IPS DF 6.9 (cell line): Measurements from ENCODE around the gene FGFR3.

Experiments used
- DNase-seq: peaks from one replicate; pipeline ENCODE4 v3.0.0-alpha.2; 2013; ENCODE audit warnings: low read depth, low spot score
- H3K27ac ChIP-seq: one replicate; pipeline ENCODE4 v1.5.1; 2013; ENCODE audit warnings: low read length, control low read depth
- H3K27me3 ChIP-seq: 2 replicates; pipeline ENCODE4 v1.6.1; 2013; ENCODE audit warnings: mild to moderate bottlenecking, low read length; ENCODE audit not compliant: control insufficient read depth, insufficient read depth
- H3K36me3 ChIP-seq: 2 replicates; pipeline ENCODE4 v1.6.1; 2013; ENCODE audit warnings: low read length; ENCODE audit not compliant: control insufficient read depth, insufficient read depth
- H3K4me1 ChIP-seq: 2 replicates; pipeline ENCODE4 v1.6.1; 2013; ENCODE audit warnings: low read length; ENCODE audit not compliant: control insufficient read depth, insufficient read depth
- H3K4me3 ChIP-seq: 2 replicates; pipeline ENCODE4 v1.5.1; 2013; ENCODE audit warnings: mild to moderate bottlenecking, low read length
- H3K9me3 ChIP-seq: 2 replicates; pipeline ENCODE4 v1.6.1; 2013; ENCODE audit warnings: low read length, inconsistent platforms; ENCODE audit not compliant: control insufficient read depth, insufficient read depth
- WGBS: extraction: QIAGEN DNeasy Blood & Tissue Kit; methylation state at CpG from one replicate; pipeline ENCODE4 v1.1.7; 2013; ENCODE audit warnings: mixed read lengths, missing lambda C conversion rate; ENCODE audit not compliant: insufficient read length, insufficient coverage; 5-methylcytosine and 5-hydroxymethylcytosine counted together

FGFR3 gene

DNA sequence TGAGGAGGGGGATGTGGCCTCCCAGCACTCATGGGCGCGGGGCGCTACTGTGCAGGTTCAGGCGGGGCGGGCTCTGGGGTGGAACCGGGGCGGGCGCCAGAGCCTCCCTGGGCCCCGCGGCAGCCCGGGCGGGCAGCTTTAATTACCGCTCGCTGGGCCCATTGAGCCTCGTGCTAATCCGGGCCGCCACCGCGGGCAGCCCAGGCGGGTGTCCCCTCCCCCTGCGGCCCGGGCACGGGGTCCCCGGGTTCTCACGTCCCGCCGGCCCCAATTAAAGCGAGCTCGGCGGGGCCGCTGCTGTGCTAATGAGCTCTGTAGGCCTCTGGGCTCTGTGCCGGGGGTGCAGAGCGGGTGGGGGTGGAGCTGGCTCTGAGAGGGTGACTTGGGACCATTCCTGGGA is 22.8 kb upstream of the FGFR3 start:
- Histone ChIP-seq H3K4me1 (peaks cover 17% of the 10 kb centered on the region), H3K27me3 (no peaks in the 10 kb centered on the region), H3K9me3 (no peaks in the 10 kb centered on the region), H3K4me3 (no peak overlapping the region), H3K36me3 (no peaks in the 10 kb centered on the region), H3K27ac (no peak overlapping the region)
- WGBS, result no CpG with 5 or more reads among the region's 33 CpGs
- DNase-seq, result no peak

DNA sequence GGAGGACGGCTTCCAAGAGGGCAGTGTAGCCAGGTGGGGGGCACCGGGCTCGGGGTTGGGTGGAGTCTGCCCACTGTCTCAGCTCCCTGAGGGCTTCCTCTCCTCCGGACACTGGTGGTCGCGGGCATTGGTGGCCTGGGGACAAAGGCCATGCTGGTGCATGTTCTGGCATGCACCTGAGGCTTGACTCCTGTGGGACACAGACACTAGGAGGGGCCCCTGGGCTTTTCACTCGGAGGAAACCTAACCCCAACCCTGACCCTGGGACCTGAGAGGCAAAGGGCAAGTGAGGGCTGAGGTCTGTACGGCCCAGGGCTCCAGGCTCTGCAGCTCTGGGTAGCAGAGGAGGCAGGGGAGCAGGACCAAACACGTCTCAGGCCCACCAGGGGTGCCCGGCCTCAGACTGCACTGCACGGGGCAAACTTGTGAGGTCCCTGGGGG is 22.3 kb upstream of the FGFR3 start:
- Histone ChIP-seq H3K36me3 (no peaks in the 10 kb centered on the region), H3K27me3 (no peaks in the 10 kb centered on the region), H3K4me3 (no peak overlapping the region), H3K9me3 (no peaks in the 10 kb centered on the region), H3K4me1 (peaks cover 14% of the 10 kb centered on the region), H3K27ac (no peak overlapping the region)
- no peak for DNase-seq
- WGBS, result no CpG with 5 or more reads among the region's 11 CpGs

DNA sequence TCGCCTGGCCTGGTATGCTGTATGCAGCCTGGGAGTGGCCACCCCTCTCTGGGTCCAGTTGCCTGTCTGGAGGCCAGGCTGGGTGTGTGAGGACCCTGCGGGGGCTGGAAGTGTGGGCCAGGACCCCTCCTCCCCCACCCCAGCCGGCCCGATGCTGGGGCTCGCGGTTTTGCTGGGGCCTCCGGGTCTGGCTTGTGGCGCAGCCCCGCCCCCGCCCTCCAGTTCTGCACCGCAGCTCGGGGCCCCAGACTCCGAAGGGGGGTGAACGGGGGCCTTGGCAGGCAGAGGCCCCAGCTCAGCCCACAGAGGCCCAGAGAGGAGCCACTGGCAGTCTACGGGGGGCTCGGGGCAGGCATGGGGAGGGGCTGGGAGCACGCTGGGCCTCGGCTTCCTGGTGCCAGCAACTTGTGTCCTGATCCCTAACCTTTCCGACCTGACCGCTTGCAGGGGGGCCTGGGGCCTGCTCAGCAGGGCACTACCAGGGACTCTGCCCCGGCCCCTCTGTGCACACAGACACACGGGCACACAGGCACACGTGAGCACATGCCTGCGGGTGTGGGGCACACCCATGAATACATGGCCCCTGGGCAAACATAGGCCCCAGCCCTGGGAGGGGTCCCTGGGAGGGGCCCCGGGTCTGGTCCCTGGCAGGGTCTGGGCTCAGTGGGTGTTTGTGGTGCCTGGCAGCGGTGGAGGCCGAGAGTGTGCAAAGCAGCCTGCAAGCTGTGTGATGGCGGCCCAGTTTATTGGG is 21.4 kb upstream of the FGFR3 start:
- H3K4me3 ChIP-seq, result no peak overlapping the region
- no peak overlapping the region for H3K27ac ChIP-seq
- H3K4me1 ChIP-seq, result peaks cover 7% of the 10 kb centered on the region
- no peaks in the 10 kb centered on the region for H3K27me3 ChIP-seq
- no peak for DNase-seq
- H3K36me3 ChIP-seq, result no peaks in the 10 kb centered on the region
- no peaks in the 10 kb centered on the region for H3K9me3 ChIP-seq
- WGBS, result no CpG with 5 or more reads among the region's 28 CpGs

DNA sequence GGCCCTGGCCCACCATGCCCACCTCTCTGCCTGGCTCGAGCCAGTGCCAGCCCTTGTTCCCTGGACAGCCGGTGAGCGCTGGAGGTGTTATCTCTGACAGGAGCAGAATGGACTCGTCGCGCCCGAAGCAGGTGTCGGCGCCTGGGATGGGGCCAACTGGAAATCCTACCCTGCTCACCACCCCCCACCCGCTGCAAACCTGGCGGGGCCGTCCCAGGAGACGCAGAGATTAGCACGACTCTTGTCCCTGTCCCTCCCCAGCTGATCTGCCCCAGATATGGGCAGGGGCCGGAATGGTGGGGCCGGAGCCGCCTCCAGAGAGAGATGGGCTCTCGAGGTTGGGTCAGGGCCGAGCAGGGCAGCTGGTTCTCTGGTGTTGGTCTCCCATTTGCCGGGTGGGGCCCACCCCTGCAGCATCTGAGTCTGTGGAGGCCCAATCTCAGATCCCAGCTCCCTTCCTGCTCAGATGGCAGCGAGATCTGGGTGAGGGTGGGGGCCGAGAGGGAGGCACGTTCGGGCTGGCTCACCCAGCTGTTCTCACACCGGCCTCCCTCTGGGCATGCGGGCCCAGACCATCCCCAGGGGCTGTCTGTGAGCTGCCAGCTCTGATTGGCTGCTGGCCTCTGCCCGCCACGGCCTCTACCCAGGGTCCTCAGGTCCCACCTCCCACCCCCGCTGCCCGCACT is 20.1 kb upstream of the FGFR3 start:
- Histone ChIP-seq H3K36me3 (no peaks in the 10 kb centered on the region), H3K9me3 (no peaks in the 10 kb centered on the region), H3K4me1 (peaks cover 15% of the 10 kb centered on the region), H3K27ac (no peak overlapping the region), H3K4me3 (no peak overlapping the region), H3K27me3 (no peaks in the 10 kb centered on the region)
- DNase-seq, result no peak
- no CpG with 5 or more reads among the region's 30 CpGs for WGBS

DNA sequence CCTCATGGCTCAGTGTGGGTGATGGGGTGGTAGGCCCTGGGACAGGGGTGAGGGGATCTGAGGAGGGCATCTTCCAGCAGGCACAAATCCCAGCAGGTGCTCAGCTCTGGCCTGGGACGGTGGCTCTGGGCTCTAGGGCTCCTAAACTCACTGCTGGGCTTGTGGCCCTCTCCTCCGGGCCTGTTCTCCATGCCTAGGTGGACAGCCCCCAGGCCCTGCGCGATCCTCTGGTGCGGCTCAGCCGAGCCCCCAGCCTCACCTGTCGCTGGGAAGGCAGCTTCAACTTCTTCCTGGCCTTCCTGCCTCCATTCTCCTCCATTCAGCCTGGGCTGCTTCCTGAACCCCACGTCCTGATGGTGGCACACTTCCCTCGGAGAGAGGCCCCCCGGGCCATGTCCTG is 19.3 kb upstream of the FGFR3 start:
- no peaks in the 10 kb centered on the region for H3K36me3 ChIP-seq
- no CpG with 5 or more reads among the region's 10 CpGs for WGBS
- no peak overlapping the region for H3K4me3 ChIP-seq
- H3K4me1 ChIP-seq, result peaks cover 15% of the 10 kb centered on the region
- no peaks in the 10 kb centered on the region for H3K9me3 ChIP-seq
- H3K27me3 ChIP-seq, result no peaks in the 10 kb centered on the region
- no peak for DNase-seq
- H3K27ac ChIP-seq, result no peak overlapping the region

DNA sequence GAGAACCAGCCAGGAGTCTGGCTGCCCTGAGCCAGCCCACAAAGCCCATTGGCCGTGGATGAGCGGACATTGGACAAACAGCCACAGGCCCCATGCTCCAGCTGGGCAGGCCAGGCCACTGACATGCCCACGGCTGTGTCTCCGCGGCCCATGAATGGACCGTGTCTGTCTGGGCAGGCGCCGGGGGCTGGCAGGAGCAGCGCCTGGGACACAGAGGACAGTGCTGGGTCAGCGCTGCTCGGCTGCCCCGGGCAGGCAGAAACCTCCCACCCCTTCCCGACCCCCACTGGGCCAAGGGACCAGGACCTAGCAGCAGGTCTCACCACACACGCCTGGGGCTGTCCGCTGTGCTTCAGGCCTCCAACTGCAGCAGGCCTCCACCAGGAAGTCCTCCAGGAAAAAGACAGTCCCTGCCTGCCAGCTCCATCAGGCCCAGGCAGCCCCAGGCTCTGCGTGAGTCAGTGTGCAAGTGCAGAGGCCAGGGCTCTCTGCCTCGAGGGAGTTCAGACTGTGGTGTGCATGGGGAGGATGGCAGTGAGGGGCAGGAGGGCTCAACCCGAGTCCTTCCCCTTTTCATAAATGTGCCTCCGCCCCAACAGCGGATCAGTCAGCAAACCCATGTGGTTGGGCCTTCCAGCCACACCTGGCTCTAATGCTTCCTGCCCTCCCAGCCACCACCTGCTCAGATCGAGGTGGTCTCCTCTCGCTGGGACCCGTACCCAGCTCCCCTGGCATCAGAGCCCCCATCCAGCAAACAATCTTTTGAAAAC is 17.2 kb upstream of the FGFR3 start:
- Histone ChIP-seq H3K4me1 (peaks cover 18% of the 10 kb centered on the region), H3K4me3 (no peak overlapping the region), H3K36me3 (no peaks in the 10 kb centered on the region), H3K27me3 (no peaks in the 10 kb centered on the region), H3K27ac (no peak overlapping the region), H3K9me3 (no peaks in the 10 kb centered on the region)
- WGBS, result no CpG with 5 or more reads among the region's 23 CpGs
- DNase-seq, result no peak

DNA sequence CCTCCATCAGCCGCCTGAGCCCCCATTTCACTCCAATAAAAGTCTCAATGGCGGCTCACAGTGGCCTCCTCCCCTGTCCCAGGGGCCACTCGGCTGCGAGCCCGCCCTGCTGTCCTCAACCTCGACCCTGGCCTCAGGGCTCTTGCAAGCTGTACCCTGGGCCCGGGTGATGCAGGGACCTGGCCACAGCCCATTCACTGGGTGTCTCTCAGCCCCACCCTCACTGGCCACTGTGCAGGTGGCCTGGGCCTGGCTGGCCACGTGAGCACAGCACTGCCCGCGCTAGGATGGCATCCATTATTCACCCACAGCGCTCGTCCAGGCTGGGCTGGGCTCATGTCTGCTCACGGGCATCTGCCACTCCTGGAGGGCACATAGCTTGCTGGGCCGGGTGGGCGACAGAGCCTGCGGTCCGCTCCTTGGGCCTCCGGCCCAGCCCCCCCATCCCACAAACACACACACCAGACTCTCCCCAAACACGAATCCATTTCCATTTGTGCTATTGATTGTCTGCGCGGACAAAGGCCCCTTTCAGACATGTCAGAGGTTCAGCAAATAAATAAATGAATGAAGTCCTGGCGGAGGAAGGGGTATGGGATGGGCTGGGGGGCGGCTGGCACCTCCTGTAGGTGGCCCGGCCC is 16.5 kb upstream of the FGFR3 start:
- Histone ChIP-seq H3K4me3 (no peak overlapping the region), H3K9me3 (no peaks in the 10 kb centered on the region), H3K36me3 (no peaks in the 10 kb centered on the region), H3K27ac (no peak overlapping the region), H3K27me3 (no peaks in the 10 kb centered on the region), H3K4me1 (peaks cover 18% of the 10 kb centered on the region)
- WGBS, result no CpG with 5 or more reads among the region's 24 CpGs
- DNase-seq, result no peak

DNA sequence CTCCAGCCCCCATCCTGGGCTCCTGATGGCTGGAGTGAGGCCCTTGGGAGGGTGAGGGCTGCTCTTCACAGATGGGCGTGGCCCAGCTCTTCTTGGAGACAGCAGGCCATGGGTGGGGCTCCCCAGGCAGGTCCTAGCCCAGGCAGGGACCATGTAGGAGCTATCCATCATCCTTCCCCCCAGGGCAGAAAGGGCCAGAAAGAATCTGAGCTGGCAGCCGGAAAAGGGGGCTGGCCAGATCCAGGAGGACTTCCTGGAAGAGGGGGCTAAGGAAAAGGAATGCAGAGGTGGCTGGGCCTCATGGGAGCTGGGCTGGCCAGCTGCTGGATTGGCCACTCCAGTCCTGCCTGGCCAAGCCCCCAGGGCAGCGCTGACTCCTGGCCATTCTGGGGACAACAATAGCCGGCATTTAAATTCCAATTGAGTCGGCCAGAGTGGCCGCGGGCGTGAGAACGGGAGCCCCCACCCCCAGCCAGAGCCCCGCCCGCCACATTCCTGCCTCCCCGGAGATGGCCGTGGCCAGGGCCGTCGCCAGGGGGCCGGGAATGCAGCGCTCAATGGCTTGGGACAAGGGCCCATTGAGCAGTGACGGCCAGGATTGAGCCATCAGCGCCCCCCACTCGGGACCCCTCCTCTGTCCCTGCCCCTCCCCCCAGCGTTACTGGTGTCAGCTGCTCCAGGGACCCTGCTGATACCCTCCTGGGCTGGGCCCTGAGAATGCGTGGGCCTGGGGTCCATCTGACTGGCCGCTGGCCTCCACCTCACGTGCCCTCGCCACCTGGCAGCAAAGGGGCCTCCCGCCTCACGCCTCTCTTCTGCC is 15.1 kb upstream of the FGFR3 start:
- H3K27me3 ChIP-seq, result no peaks in the 10 kb centered on the region
- H3K36me3 ChIP-seq, result no peaks in the 10 kb centered on the region
- DNase-seq, result no peak
- H3K9me3 ChIP-seq, result no peaks in the 10 kb centered on the region
- WGBS, result no CpG with 5 or more reads among the region's 27 CpGs
- H3K4me1 ChIP-seq, result peaks cover 18% of the 10 kb centered on the region
- H3K27ac ChIP-seq, result no peak overlapping the region
- H3K4me3 ChIP-seq, result no peak overlapping the region

DNA sequence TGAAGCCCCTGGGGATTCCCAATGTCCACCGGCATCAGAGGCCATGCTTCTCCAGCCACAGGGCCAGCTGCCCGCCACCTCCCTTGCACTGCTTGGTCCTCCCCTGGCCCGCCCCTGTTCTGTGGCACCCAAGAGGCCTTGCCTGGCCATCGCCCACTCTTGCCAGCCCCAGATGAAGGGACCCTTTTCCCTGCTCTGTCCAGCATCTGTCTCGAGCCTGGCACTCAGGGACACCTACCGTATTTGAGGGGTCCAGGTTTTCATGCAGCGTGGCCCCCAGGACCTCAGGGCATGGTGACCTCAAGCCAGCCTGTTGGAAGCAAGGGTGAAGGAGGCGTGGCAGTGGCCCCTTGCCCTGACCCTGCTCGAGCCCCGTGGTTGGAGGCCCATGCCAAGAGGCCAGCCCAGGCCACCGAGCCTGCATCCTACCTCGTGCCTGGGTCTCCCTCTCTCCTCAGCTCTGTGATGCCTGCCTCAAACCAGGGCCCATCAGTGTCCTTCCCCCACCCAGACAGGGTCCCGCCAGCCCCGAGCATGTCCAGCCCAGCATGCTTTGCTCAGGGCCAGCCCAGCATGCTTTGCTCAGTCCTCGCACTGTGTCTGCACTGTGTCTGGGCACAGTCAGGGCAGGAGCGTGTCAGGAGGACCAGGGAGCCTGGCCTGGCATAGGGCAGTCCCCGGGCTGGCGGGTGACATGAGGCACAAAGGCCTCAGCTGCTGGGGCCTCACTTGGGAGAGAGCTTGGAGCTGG is 14.3 kb upstream of the FGFR3 start:
- WGBS, result no CpG with 5 or more reads among the region's 18 CpGs
- Histone ChIP-seq H3K4me1 (peaks cover 18% of the 10 kb centered on the region), H3K9me3 (no peaks in the 10 kb centered on the region), H3K27me3 (no peaks in the 10 kb centered on the region), H3K4me3 (no peak overlapping the region), H3K36me3 (no peaks in the 10 kb centered on the region), H3K27ac (no peak overlapping the region)
- DNase-seq, result no peak
